Mesothelial cell of epicardium (in vitro differentiated cells): Measurements from ENCODE around the gene NAPG. TPM values are rescaled to one million over a fixed set of nuclear protein-coding genes. Genes with fewer than 3 reads are reported as not detected.
A peak's percentile ranks its signal among the peaks of the same experiment; 100 is the strongest.

Experiments
- DNase-seq, 2 experiments: peaks; one replicate each; pipeline ENCODE4 v3.0.0; 2021; ENCODE audit warnings: low spot score in 2 of 2; ENCODE audit not compliant: unreplicated experiment in 2 of 2
- H3K27ac Mint-ChIP-seq: 2 replicates; pipeline ENCODE4 v1.8.0; 2021; ENCODE audit warnings: mixed read lengths
- H3K27me3 Mint-ChIP-seq: 2 replicates; pipeline ENCODE4 v1.8.0; 2021; ENCODE audit warnings: low read depth, mixed read lengths
- H3K36me3 Mint-ChIP-seq: 2 replicates; pipeline ENCODE4 v1.8.0; 2021; ENCODE audit warnings: mixed read lengths
- H3K4me1 Mint-ChIP-seq: 2 replicates; pipeline ENCODE4 v1.8.0; 2021; ENCODE audit warnings: mixed read lengths
- H3K4me3 Mint-ChIP-seq: 2 replicates; pipeline ENCODE4 v1.8.0; 2021; ENCODE audit warnings: mild to moderate bottlenecking, moderate library complexity, mixed read lengths
- H3K9me3 Mint-ChIP-seq: 2 replicates; pipeline ENCODE4 v1.8.0; 2021; ENCODE audit warnings: mixed read lengths
- total RNA-seq: library from RNA; stranded (reverse); gene quantifications from 3 replicates; pipeline ENCODE4 v1.2.1, GENCODE V29; 2021
- TF ChIP-seq, protein P1 (sequence below): fragments of 200-600 bp; sonication (generic); IDR thresholded peaks from one replicate; pipeline ENCODE4 v1.5.0; 2021; ENCODE audit warnings: antibody characterized with exemption; ENCODE audit not compliant: unreplicated experiment

Gene NAPG
- total RNA-seq, 1 donor from 2014 or later, result 27.2 TPM

DNA sequence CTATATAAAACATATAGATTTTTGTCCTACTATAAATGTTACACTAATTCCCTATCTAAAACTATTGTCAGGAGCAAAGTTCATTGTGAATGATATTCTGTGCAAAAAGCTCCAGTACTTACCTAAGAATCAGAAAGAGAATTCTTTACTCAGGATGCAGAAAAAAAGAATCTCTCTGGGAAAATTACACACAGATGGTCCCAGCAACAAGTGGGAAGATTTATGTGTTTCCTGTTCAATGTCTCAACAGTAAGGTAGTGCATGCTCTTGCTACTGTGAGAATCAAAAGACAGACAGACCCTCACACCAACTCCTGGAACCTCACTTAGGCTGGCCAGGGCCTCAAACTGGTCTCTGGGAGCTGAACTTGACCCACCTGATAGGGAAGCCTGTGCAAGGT, 11.2 kb upstream of the NAPG start:
- DNase-seq, result no peak
- Mint-ChIP-seq H3K36me3 (no peaks in the 10 kb centered on the region), H3K9me3 (peaks cover 4% of the 10 kb centered on the region), H3K27ac (peak overlapping the region; percentile 55), H3K27me3 (no peaks in the 10 kb centered on the region), H3K4me3 (no peak overlapping the region), H3K4me1 (peaks cover 46% of the 10 kb centered on the region)
- TF ChIP-seq, protein P1, sequence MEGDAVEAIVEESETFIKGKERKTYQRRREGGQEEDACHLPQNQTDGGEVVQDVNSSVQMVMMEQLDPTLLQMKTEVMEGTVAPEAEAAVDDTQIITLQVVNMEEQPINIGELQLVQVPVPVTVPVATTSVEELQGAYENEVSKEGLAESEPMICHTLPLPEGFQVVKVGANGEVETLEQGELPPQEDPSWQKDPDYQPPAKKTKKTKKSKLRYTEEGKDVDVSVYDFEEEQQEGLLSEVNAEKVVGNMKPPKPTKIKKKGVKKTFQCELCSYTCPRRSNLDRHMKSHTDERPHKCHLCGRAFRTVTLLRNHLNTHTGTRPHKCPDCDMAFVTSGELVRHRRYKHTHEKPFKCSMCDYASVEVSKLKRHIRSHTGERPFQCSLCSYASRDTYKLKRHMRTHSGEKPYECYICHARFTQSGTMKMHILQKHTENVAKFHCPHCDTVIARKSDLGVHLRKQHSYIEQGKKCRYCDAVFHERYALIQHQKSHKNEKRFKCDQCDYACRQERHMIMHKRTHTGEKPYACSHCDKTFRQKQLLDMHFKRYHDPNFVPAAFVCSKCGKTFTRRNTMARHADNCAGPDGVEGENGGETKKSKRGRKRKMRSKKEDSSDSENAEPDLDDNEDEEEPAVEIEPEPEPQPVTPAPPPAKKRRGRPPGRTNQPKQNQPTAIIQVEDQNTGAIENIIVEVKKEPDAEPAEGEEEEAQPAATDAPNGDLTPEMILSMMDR, result no peak

DNA sequence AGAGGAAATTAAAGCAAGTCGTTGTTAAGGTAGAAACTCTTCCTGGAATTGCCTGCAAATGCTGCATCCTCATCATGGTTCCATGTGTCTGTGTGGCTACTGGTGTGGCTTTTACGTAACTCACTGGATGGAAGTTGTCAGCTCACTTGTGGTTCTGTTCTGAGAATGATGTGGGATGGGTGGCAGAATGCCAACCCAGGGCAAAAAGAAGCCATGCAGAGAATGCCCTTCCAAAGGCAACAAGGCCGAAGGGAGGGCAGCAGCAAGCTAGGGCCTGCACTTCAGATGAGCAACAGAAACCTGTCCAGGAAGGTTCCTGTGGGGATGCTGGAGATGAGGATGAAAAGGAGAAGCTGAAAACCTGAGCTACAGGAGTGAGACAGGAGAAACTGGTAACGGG, 10.4 kb upstream of the NAPG start:
- H3K36me3 Mint-ChIP-seq, result no peaks in the 10 kb centered on the region

DNA sequence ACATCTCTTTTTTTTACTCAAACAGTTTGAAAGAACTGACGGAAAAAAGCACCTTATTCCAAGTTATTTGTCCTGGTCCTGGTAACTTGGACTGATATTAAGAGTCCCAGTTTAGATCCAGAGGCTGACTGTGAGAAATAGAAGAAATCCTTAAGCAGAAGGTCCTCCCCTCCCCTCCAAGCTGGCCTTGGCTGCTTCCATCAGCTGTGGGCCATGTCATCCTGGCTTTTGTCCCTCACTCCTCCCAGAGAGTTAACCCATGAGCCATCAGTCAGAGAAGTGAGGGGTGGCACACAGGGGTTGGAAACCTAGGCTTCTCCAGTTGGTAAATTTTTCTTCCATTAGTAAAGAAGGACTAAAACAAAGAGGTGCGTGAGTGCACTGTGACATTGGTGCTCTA, 9.7 kb upstream of the NAPG start:
- TF ChIP-seq, protein P1, result no peak
- Mint-ChIP-seq H3K27ac (no peak overlapping the region), H3K27me3 (no peaks in the 10 kb centered on the region), H3K36me3 (no peaks in the 10 kb centered on the region), H3K9me3 (peaks cover 4% of the 10 kb centered on the region), H3K4me3 (no peak overlapping the region), H3K4me1 (peaks cover 45% of the 10 kb centered on the region)
- DNase-seq, result no peak

More for the DNA sequence above, 10.4 kb upstream of the NAPG start:
- DNase-seq, result no peak
- H3K27ac Mint-ChIP-seq, result no peak overlapping the region
- H3K9me3 Mint-ChIP-seq, result peaks cover 4% of the 10 kb centered on the region
- H3K27me3 Mint-ChIP-seq, result no peaks in the 10 kb centered on the region
- H3K4me3 Mint-ChIP-seq, result no peak overlapping the region
- TF ChIP-seq, protein P1, result no peak
- peaks cover 50% of the 10 kb centered on the region for H3K4me1 Mint-ChIP-seq

DNA sequence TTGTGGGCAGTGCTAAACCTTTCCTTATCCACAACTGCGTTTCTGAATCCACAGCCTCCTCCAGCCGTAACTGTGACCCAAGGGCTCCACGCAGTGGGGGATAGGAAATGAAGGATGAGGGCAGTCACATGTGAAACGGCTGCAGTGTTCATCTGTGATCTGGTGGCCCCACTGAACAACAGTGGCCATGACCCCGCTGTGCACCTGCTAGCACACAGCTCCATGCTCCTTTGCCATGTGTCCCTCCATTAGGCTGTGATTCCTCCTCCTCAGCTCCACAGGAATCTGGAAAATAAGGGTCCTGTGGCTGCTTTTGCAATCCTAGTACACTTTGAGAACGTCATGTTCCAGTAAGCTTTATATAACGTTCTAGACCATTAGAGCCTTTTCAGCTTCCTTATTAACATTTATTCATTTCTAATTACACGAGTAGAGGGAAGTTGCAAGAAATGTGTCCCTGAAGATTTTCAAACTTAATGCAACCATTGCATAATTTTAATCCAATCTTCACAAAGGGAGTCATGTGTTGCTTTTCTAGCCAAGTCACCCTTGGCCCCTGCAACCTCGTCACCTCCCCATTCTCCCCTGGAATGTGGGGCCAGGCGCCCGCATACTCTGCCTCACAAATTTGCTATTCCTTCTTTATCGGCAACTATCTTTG, 7.1 kb upstream of the NAPG start:
- Mint-ChIP-seq H3K36me3 (no peaks in the 10 kb centered on the region), H3K27ac (peak overlapping the region; percentile 11), H3K4me3 (no peak overlapping the region), H3K4me1 (peaks cover 37% of the 10 kb centered on the region), H3K9me3 (peaks cover 4% of the 10 kb centered on the region), H3K27me3 (no peaks in the 10 kb centered on the region)
- TF ChIP-seq, protein P1, result no peak
- DNase-seq, result no peak

DNA sequence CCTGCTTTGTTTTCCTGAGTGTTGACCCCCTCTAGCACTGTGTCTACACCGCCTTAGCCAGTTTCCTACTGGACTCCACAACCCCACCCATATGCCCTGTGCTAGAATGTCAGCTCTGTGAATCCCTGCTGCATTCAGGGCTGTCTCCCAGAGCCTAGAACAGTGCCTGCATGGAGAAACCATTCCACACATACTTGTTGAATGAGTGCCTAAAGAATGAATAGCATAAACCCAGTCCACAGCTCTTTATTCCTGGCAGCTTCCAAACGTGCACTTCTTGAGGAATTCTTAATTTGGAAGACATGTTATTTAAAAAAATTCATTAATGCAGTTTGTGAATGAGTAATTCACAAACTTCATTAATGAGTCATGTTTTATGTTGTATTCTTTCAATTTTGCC, 6.5 kb upstream of the NAPG start:
- Mint-ChIP-seq H3K4me3 (no peak overlapping the region), H3K36me3 (no peaks in the 10 kb centered on the region), H3K27me3 (no peaks in the 10 kb centered on the region), H3K9me3 (peaks cover 4% of the 10 kb centered on the region), H3K4me1 (peaks cover 30% of the 10 kb centered on the region), H3K27ac (no peak overlapping the region)
- TF ChIP-seq, protein P1, result no peak
- no peak for DNase-seq
